ENCODE results near the gene BAD.
A peak's percentile ranks its signal among the peaks of the same experiment; 100 is the strongest.
"Not testable (repeated sequence)": the region's sequence is repeated elsewhere in the genome, so short reads cannot be mapped to it uniquely, and the experiment has no call there.

BAD gene
- 12.4 to 21.9 reads per million in 2 experiments for total RNA-seq

DNA sequence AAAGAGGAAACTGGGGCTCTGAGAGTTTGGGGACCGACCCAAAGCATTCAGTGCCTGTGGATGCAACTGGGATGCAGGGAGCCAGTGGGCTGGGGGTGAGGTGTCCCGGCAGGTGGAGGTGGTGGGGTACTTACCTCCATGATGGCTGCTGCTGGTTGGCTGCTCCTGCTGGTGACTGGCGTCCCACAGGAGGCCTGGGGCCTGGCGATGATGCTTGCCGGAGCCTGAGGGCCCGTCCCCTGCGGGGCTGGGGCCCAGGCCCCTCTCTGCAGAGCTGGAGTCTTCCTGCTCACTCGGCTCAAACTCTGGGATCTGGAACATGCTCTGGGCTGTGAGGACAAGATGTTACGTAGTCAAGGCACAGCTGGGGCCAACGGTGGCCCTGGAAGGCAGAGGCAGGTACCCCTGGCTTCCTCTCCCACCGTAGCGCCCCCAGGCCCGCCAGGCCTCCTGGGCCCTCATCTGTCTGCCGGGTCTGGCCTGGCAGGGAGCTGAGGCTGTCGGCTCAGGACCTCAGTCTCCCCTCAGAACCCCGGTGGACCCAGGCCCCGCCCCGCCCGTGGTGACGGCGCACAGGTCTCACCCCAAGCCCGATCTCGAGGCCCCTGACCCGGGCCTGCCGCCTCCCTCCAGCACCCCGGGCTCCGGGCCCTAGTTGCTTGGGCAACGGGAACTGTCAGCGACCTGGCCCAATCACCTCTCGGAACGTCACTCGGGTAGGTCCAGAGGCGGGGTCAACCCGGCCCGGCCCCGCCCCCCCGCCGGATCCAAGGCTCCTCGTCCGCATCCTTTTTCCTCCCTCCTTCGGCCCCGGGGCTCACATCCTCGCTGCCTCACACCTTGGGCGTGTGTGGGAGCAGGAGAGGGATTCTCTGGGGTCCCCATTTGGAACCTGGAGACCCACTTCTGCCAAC, at the start of gene BAD:
Gene BAD, minus strand, starts transcription at position 618 of the 914 bp plus-strand sequence. Its CDS starts 297 bp downstream, at position 321.
- peak; percentile 91 for DNase-seq (ENCODE audit: low read depth)

DNA sequence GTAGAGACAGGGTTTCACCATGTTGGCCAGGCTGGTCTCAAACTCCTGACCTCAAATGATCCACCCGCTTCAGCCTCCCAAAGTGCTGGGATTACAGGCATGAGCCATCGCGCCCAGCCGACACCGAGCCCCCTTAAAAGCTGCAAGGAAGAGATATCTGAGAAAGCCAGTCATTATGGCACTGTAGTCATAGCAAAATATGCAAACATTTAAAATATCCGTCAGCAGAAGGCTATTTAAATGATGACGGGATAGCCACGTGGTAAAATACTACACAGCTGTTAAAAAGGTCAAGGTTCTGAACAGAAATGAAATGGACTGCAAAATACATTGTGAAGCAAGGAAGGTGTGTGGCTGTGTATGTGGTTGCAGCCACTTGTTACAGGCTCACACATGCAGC, 49.1 kb upstream of the BAD start:
- no peak for DNase-seq (ENCODE audit: low read depth)

GRCh38 chr11:64331569-64332371, 47.3 kb upstream of the BAD start:
- DNase-seq (ENCODE audit: low read depth) = peak; percentile 39

- DNase-seq (ENCODE audit: low read depth) = no peak
Measured at GRCh38 chr11:64330888-64331287, 46.4 kb upstream of the BAD start.

DNA sequence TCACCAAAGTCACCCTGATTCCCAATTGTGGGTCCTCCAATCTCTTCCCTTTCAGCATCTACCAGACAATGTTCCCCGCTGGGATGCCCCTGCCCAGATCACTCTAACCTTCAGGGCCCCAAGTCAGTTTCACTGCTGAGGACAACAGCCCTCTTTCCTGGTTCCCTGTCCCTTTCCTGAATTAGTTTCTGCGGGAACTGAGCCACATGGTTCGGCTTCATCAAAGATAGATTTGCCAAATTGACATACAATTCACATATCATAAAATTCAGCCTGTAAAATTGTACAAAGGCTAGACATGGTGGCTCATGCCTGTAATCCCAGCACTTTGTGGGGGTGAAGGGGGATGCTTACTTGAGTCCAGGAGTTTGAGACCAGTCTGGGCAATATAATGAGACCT, 43.5 kb upstream of the BAD start:
- no peak for DNase-seq (ENCODE audit: low read depth)

DNA sequence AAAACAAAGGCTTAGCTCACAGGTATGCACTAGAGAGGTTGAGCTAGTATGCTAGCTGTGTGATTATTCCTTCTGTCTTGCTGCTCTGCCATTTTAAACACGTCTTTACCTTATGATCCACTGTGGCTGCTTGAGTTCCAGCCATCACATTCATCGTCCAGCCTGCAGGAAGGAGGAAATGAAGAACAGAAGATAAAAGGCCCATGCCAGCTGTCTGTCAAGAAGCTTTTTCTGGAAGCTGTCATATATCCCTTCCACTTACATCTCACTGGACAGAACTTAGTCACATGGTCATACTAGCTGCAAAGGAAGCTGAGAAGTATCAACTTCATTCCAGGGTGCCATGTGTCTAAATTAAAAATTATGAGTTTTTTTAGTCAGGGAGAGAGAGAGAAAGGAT, 42.9 kb upstream of the BAD start:
- no peak for DNase-seq (ENCODE audit: low read depth)

GRCh38 chr11:64324692-64325469, 40.4 kb upstream of the BAD start:
- no peak for DNase-seq (ENCODE audit: low read depth)

DNA sequence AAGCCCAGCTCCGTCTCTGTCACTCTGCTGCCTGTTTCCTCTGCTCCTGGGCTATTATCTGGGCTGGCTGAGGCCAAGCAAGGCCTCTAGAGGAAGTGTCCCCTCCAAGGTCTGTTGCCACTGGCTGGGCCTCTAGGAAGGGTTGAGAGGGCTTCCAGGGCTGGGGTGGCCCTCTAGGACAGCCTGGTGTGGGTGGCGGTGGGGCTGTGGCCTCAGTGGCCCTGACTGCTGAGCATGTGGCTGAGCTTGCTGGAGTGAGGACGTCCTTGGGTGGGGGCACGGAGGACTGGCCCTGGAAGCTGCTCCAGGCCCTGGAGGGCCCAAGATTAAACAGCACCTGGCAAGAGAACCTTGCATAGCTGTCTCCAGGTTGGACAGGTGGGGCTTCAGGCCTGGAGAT, 39.5 kb upstream of the BAD start:
- DNase-seq (ENCODE audit: low read depth) = not testable (repeated sequence)

GRCh38 chr11:64323373-64323772, 38.9 kb upstream of the BAD start:
- DNase-seq (ENCODE audit: low read depth) = no peak

- no peak for DNase-seq (ENCODE audit: low read depth)
Measured at GRCh38 chr11:64322925-64323260, 38.4 kb upstream of the BAD start.

DNA sequence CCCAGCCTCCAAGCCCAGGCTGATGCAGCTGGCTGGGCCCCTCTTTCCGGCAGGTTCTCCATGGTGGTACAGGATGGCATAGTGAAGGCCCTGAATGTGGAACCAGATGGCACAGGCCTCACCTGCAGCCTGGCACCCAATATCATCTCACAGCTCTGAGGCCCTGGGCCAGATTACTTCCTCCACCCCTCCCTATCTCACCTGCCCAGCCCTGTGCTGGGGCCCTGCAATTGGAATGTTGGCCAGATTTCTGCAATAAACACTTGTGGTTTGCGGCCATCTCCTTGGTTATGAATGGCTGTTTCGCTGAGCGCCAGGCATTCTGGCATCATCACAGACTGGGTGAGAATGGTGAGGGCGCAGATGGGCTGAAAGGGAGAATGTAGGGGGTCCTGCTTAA, 37.1 kb upstream of the BAD start:
- DNase-seq (ENCODE audit: low read depth) = no peak

- no peak for DNase-seq (ENCODE audit: low read depth)
Measured at GRCh38 chr11:64321026-64321425, 36.6 kb upstream of the BAD start.

GRCh38 chr11:64320556-64320955, 36.1 kb upstream of the BAD start:
- no peak for DNase-seq (ENCODE audit: low read depth)

- DNase-seq (ENCODE audit: low read depth) = no peak
Measured at GRCh38 chr11:64318766-64319761, 34.6 kb upstream of the BAD start.

- peak; percentile 91 for DNase-seq (ENCODE audit: low read depth)
Measured at GRCh38 chr11:64317961-64318765, 33.7 kb upstream of the BAD start, which contains the start of gene PRDX5. TSS of gene PRDX5 (plus strand) at chr11:64318121. CDS start at chr11:64318216, 95 bp downstream.

- peak; percentile 96 for DNase-seq (ENCODE audit: low read depth)
Measured at GRCh38 chr11:64317325-64317960, 33.0 kb upstream of the BAD start, which contains the start of gene TRMT112. TSS of gene TRMT112 (minus strand) at chr11:64317559. CDS start at chr11:64317526, 33 bp downstream.

- DNase-seq (ENCODE audit: low read depth) = peak; percentile 43
Measured at GRCh38 chr11:64316672-64317324, 32.3 kb upstream of the BAD start.

- DNase-seq (ENCODE audit: low read depth) = not testable (repeated sequence)
Measured at GRCh38 chr11:64315667-64316526, 31.4 kb upstream of the BAD start.
